GM23338 (cell line): ENCODE measurements around the gene SH3BP4. TPM values are rescaled to one million over a fixed set of nuclear protein-coding genes. Genes with fewer than 3 reads are reported as not detected.

Experiments
- ATAC-seq: fragments of 200-7000 bp; cut with Tn5 transposase; 3 replicates; pipeline ENCODE4 v1.9.1; 2020
- DNase-seq: peaks from one replicate; pipeline ENCODE4 v3.0.0-alpha.2; 2015; ENCODE audit warnings: low spot score
- H2AFZ ChIP-seq: fragments of 200-600 bp; sonication (generic); 2 replicates; pipeline ENCODE4 v1.8.0; 2016; ENCODE audit warnings: antibody characterized with exemption, mild to moderate bottlenecking, moderate library complexity
- H3F3A ChIP-seq: fragments of 200-600 bp; sonication (generic); replicated peaks from 2 replicates; pipeline ENCODE4 v1.8.0; 2017; ENCODE audit warnings: antibody characterized with exemption, mixed run types, low read depth
- H3K27ac ChIP-seq: fragments of 200-600 bp; sonication (generic); 2 replicates; pipeline ENCODE4 v1.6.1; 2016; ENCODE audit warnings: low read depth
- H3K27me3 ChIP-seq: fragments of 200-600 bp; sonication (generic); 2 replicates; pipeline ENCODE4 v1.8.0; 2016; ENCODE audit warnings: mild to moderate bottlenecking, mixed run types, moderate library complexity; ENCODE audit not compliant: insufficient read depth
- H3K36me3 ChIP-seq: fragments of 200-600 bp; sonication (generic); 2 replicates; pipeline ENCODE4 v1.8.0; 2016; ENCODE audit warnings: mild to moderate bottlenecking; ENCODE audit not compliant: insufficient read depth
- H3K4me1 ChIP-seq: fragments of 200-600 bp; sonication (generic); 2 replicates; pipeline ENCODE4 v1.8.0; 2016; ENCODE audit warnings: mild to moderate bottlenecking, moderate library complexity; ENCODE audit not compliant: insufficient read depth
- H3K4me2 ChIP-seq: fragments of 200-600 bp; sonication (generic); 2 replicates; pipeline ENCODE4 v1.7.1; 2017; ENCODE audit warnings: mixed run types
- H3K4me3 ChIP-seq: fragments of 200-600 bp; sonication (generic); 2 replicates; pipeline ENCODE4 v1.6.1; 2016; ENCODE audit warnings: mixed run types
- H3K79me2 ChIP-seq: fragments of 200-600 bp; sonication (generic); replicated peaks from 2 replicates; pipeline ENCODE4 v1.8.0; 2017; ENCODE audit warnings: mild to moderate bottlenecking; ENCODE audit not compliant: insufficient read depth
- H3K9me2 ChIP-seq: fragments of 200-600 bp; sonication (generic); 2 replicates; pipeline ENCODE4 v1.8.0; 2017; ENCODE audit not compliant: insufficient read depth
- H4K20me1 ChIP-seq: fragments of 200-600 bp; sonication (generic); replicated peaks from 2 replicates; pipeline ENCODE4 v1.8.0; 2017; ENCODE audit warnings: mild to moderate bottlenecking; ENCODE audit not compliant: insufficient read depth
- H3K27ac Mint-ChIP-seq: 2 replicates; pipeline ENCODE4 v1.8.0; 2020; ENCODE audit warnings: inconsistent platforms, mild to moderate bottlenecking, moderate library complexity, mixed read lengths
- H3K27me3 Mint-ChIP-seq: 3 replicates; pipeline ENCODE4 v1.8.0; 2022; ENCODE audit warnings: low read depth, mild to moderate bottlenecking, moderate library complexity, mixed read lengths, inconsistent platforms; ENCODE audit not compliant: insufficient read depth, poor library complexity
- H3K36me3 Mint-ChIP-seq: 3 replicates; pipeline ENCODE4 v1.8.0; 2021; ENCODE audit warnings: low read depth, mild to moderate bottlenecking, inconsistent platforms, moderate library complexity, mixed read lengths
- H3K4me1 Mint-ChIP-seq: 3 replicates; pipeline ENCODE4 v1.8.0; 2020; ENCODE audit warnings: mild to moderate bottlenecking, inconsistent platforms, mixed read lengths
- H3K4me3 Mint-ChIP-seq: 3 replicates; pipeline ENCODE4 v1.8.0; 2021; ENCODE audit warnings: moderate library complexity, mild to moderate bottlenecking, inconsistent platforms, mixed read lengths
- H3K9me3 Mint-ChIP-seq: 3 replicates; pipeline ENCODE4 v1.8.0; 2020; ENCODE audit warnings: moderate library complexity, mild to moderate bottlenecking, inconsistent platforms, mixed read lengths
- JUNB ChIP-seq: IDR thresholded peaks from one replicate; pipeline ENCODE4 v1.6.1; 2016; ENCODE audit warnings: antibody characterized with exemption; ENCODE audit not compliant: unreplicated experiment
- POLR2AphosphoS5 ChIP-seq: IDR thresholded peaks from 2 replicates; pipeline ENCODE4 v1.6.1; 2016; ENCODE audit warnings: antibody characterized with exemption, low read depth
- ZNF114 ChIP-seq: fragments of 250-450 bp; sonication (Bioruptor Pico); IDR thresholded peaks from 2 replicates; pipeline ENCODE4 v1.5.0; 2020; ENCODE audit warnings: mild to moderate bottlenecking, moderate library complexity
- ZNF462 ChIP-seq: fragments of 250-450 bp; sonication (Bioruptor Pico); IDR thresholded peaks from 2 replicates; pipeline ENCODE4 v1.5.0; 2020; ENCODE audit warnings: mild to moderate bottlenecking, moderate library complexity
- polyA plus RNA-seq: library from polyadenylated mRNA; unstranded; fragments of >200 nt; fragmentation: Nextera tagmentation; extraction: Ambion mirVana; gene quantifications from 2 replicates; pipeline ENCODE4 v1.2.1, GENCODE V29; 2016
- total RNA-seq: library from RNA; depleted of rRNA; stranded (reverse); fragments of >200 nt; shearing (Covaris generic); gene quantifications from 2 replicates; pipeline ENCODE4 v1.2.3, GENCODE V29; 2014
- TF ChIP-seq, protein P1 (sequence below): IDR thresholded peaks from one replicate; pipeline ENCODE4 v1.6.1; 2018; ENCODE audit warnings: antibody characterized with exemption; ENCODE audit not compliant: unreplicated experiment
- TF ChIP-seq, protein P2 (sequence below), 2 experiments: fragments of 200-600 bp in 1 of 2; sonication (generic) in 1 of 2; conservative IDR thresholded peaks; 2 replicates each; pipeline versions ENCODE4 v1.5.1 to v1.6.1; 2016 to 2017; ENCODE audit warnings: antibody characterized with exemption in 2 of 2, low read depth in 2 of 2, mild to moderate bottlenecking in 2 of 2, moderate library complexity in 1 of 2

Gene SH3BP4
- total and polyA plus RNA-seq, 2 experiments from 2014 or later: 15.6 to 50.9 TPM

DNA sequence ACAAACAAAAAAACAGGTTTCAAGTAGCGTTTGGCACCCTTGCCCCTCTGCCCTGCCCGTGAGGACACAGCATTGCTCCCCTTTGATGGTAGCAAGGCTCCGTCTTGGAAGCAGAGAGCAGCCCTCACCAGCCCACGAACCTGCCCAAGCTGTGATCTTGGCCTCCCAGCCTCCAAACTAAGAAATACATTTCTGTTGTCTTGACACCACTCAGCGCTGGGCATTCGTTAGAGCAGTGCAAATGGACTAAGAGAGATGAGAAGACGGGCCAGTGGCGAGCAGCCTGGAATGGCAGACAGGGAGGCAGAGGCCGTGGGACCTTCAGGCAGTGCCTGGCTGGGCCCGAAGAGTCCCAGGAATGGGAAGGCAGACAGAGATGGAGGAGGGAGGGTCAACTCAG lies 109.8 kb downstream of the SH3BP4 start (continued):
- no peak for TF ChIP-seq ZNF462
- TF ChIP-seq, protein P1, sequence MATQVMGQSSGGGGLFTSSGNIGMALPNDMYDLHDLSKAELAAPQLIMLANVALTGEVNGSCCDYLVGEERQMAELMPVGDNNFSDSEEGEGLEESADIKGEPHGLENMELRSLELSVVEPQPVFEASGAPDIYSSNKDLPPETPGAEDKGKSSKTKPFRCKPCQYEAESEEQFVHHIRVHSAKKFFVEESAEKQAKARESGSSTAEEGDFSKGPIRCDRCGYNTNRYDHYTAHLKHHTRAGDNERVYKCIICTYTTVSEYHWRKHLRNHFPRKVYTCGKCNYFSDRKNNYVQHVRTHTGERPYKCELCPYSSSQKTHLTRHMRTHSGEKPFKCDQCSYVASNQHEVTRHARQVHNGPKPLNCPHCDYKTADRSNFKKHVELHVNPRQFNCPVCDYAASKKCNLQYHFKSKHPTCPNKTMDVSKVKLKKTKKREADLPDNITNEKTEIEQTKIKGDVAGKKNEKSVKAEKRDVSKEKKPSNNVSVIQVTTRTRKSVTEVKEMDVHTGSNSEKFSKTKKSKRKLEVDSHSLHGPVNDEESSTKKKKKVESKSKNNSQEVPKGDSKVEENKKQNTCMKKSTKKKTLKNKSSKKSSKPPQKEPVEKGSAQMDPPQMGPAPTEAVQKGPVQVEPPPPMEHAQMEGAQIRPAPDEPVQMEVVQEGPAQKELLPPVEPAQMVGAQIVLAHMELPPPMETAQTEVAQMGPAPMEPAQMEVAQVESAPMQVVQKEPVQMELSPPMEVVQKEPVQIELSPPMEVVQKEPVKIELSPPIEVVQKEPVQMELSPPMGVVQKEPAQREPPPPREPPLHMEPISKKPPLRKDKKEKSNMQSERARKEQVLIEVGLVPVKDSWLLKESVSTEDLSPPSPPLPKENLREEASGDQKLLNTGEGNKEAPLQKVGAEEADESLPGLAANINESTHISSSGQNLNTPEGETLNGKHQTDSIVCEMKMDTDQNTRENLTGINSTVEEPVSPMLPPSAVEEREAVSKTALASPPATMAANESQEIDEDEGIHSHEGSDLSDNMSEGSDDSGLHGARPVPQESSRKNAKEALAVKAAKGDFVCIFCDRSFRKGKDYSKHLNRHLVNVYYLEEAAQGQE: no peak
- no peak for TF ChIP-seq JUNB
- no peak for TF ChIP-seq POLR2AphosphoS5
- TF ChIP-seq ZNF114: no peak

- no peaks in the 10 kb centered on the region for H3K36me3 ChIP-seq
- Mint-ChIP-seq H3K4me3 (no peak overlapping the region), H3K27me3 (peaks cover 8% of the 10 kb centered on the region), H3K36me3 (no peaks in the 10 kb centered on the region), H3K27ac (no peak overlapping the region), H3K4me1 (peaks cover 14% of the 10 kb centered on the region), H3K9me3 (no peaks in the 10 kb centered on the region)
- no peak overlapping the region for H2AFZ ChIP-seq
- no peak overlapping the region for H3K27ac ChIP-seq
- H3K4me3 ChIP-seq: no peak overlapping the region
- no peak for DNase-seq
- no peaks in the 10 kb centered on the region for H4K20me1 ChIP-seq
- no peak overlapping the region for H3K4me2 ChIP-seq
- H3K9me2 ChIP-seq: no peaks in the 10 kb centered on the region
- H3K79me2 ChIP-seq: no peaks in the 10 kb centered on the region
- H3K4me1 ChIP-seq: peaks cover 7% of the 10 kb centered on the region; the same call in 1 of the 2 replicates
- no peak for ATAC-seq
- no peaks in the 10 kb centered on the region for H3K27me3 ChIP-seq
- H3F3A ChIP-seq: no peaks in the 10 kb centered on the region
- TF ChIP-seq, protein P2, sequence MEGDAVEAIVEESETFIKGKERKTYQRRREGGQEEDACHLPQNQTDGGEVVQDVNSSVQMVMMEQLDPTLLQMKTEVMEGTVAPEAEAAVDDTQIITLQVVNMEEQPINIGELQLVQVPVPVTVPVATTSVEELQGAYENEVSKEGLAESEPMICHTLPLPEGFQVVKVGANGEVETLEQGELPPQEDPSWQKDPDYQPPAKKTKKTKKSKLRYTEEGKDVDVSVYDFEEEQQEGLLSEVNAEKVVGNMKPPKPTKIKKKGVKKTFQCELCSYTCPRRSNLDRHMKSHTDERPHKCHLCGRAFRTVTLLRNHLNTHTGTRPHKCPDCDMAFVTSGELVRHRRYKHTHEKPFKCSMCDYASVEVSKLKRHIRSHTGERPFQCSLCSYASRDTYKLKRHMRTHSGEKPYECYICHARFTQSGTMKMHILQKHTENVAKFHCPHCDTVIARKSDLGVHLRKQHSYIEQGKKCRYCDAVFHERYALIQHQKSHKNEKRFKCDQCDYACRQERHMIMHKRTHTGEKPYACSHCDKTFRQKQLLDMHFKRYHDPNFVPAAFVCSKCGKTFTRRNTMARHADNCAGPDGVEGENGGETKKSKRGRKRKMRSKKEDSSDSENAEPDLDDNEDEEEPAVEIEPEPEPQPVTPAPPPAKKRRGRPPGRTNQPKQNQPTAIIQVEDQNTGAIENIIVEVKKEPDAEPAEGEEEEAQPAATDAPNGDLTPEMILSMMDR (conservative IDR thresholded peaks at IDR 0.05; ENCODE audit: low read depth in 2 of 2): no peak
These were observed 111.7 kb downstream of the SH3BP4 start for GRCh38 chr2:235063471-235063961.
